ENCODE measurements around the gene SCYL1. TPM values are rescaled to one million over a fixed set of nuclear protein-coding genes. Genes with fewer than 3 reads are reported as not detected.

The SCYL1 gene
- total RNA-seq, 1 donor from 2014 or later: 16.9 TPM

DNA sequence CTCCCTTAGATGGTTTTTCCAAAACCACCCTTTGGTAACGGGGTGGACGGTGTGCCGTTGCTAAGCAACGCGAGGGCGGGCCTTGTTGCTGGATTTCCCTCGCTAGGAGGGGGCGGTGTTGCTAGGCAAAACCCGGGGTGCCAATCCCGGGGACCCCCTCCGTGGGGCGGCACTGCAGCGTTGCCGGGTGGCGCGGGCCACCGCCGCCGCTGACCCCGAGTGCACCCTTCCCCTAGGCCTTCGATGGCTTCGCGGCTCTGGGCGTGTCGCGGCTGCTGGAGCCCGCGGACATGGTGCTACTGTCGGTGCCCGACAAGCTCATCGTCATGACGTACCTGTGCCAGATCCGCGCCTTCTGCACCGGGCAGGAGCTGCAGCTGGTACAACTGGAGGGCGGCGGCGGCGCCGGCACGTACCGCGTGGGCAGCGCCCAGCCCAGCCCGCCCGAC lies 59.9 kb downstream of the SCYL1 start:
- no peak overlapping the region for H3K27ac Mint-ChIP-seq
- H3K4me3 Mint-ChIP-seq: no peak overlapping the region
- peaks cover 33% of the 10 kb centered on the region for H3K4me1 Mint-ChIP-seq
- H3K36me3 Mint-ChIP-seq: no peaks in the 10 kb centered on the region
- no peaks in the 10 kb centered on the region for H3K9me3 Mint-ChIP-seq
- Histone ChIP-seq H2AFZ (replicated peaks) (no peak overlapping the region), H3K79me2 (ENCODE audit: low read depth) (no peaks in the 10 kb centered on the region), H3K9ac (no peak overlapping the region), H4K20me1 (ENCODE audit: low read depth) (no peaks in the 10 kb centered on the region), H3K4me1 (no peaks in the 10 kb centered on the region), H3K36me3 (no peaks in the 10 kb centered on the region), H3F3A (ENCODE audit: low read depth) (peaks cover 14% of the 10 kb centered on the region), H3K27ac (no peak overlapping the region), H3K9me3 (ENCODE audit: low read depth) (no peaks in the 10 kb centered on the region), H3K4me3 (peak overlapping the region; percentile 34), H3K4me2 (peak overlapping the region; percentile 68), H3K27me3 (peaks cover 60% of the 10 kb centered on the region)
- TF ChIP-seq EZH2phosphoT487 (IDR thresholded peaks at IDR 0.05): no peak
- TF ChIP-seq, protein P1, sequence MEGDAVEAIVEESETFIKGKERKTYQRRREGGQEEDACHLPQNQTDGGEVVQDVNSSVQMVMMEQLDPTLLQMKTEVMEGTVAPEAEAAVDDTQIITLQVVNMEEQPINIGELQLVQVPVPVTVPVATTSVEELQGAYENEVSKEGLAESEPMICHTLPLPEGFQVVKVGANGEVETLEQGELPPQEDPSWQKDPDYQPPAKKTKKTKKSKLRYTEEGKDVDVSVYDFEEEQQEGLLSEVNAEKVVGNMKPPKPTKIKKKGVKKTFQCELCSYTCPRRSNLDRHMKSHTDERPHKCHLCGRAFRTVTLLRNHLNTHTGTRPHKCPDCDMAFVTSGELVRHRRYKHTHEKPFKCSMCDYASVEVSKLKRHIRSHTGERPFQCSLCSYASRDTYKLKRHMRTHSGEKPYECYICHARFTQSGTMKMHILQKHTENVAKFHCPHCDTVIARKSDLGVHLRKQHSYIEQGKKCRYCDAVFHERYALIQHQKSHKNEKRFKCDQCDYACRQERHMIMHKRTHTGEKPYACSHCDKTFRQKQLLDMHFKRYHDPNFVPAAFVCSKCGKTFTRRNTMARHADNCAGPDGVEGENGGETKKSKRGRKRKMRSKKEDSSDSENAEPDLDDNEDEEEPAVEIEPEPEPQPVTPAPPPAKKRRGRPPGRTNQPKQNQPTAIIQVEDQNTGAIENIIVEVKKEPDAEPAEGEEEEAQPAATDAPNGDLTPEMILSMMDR (IDR thresholded peaks at IDR 0.05): no peak
- TF ChIP-seq EZH2 (IDR thresholded peaks at IDR 0.05): peak; percentile 55
- peaks cover 21% of the 10 kb centered on the region for H3K27me3 Mint-ChIP-seq (ENCODE audit: insufficient read depth, low read depth)
- peak; percentile 61 for DNase-seq (ENCODE audit: low spot score)

DNA sequence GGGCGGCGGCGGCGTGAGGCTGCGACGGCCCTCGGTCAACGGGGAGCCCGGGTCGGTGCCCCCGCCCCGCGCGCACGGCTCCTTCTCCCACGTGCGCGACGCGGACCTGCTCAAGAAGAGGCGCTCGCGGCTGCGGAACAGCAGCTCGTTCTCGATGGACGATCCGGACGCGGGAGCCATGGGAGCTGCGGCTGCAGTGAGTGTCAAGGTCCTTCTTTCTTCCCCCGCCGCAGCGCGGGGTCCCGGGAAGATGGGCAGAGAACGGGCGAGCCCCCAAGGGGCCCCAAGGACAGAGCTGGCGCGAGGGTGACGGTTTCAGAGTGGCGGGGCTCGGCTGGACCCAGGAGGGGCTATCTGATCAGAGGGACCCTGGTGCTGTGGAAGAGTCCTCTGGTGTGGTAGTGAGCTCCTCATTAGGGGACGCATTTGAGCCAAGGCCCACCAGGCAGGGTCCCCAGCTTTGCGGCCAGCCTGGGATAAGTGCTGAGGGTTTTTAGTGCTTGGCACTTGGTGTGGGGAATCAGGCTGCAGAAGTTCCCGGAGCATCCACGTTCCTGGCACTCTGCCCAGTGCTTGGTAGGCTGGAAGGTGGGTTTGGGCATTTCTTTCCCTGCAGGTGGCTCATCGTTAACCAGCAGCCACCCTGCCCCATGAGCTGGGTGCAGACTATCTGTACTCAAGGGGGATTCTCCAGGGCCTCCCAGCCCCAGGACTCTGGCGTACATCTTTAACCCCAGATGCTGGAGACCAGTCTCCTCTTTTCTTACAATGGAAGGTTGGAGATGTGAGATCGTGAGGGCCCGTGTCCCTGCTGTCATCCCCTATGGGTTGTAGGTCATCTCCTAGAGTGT lies 60.7 kb downstream of the SCYL1 start:
- no peak overlapping the region for H3K27ac ChIP-seq
- H3K27me3 Mint-ChIP-seq (ENCODE audit: insufficient read depth, low read depth): peaks cover 20% of the 10 kb centered on the region

DNA sequence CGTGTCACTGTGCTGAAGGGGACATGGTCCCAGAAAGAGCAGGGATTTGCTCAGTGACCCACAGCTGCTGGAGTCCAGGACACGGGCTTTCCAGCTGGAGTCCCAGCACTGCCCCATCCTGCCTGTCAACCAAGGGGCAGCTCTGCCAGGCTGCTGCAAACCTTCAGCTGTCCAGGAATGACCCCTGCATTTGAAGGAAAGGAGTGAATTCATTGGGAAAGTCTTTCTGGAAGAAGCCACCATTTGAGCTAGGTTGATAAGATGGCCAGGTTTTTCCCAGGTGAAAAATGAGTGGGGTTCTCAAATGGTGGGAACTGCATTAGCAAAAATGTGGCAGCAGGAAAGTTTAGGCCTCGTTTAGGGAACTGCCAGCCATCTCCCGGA lies 61.4 kb downstream of the SCYL1 start:
- Mint-ChIP-seq H3K36me3 (peaks cover 2% of the 10 kb centered on the region), H3K4me3 (peak overlapping the region; percentile 35), H3K4me1 (peaks cover 37% of the 10 kb centered on the region), H3K27ac (peak overlapping the region; percentile 46), H3K9me3 (no peaks in the 10 kb centered on the region), H3K27me3 (ENCODE audit: insufficient read depth, low read depth) (peaks cover 19% of the 10 kb centered on the region)
- H3K27ac ChIP-seq: no peak overlapping the region
- H2AFZ ChIP-seq (replicated peaks): no peak overlapping the region
- H3K4me1 ChIP-seq: peaks cover 3% of the 10 kb centered on the region
- H3K4me2 ChIP-seq: peak overlapping the region; percentile 27
- H3K9me3 ChIP-seq (ENCODE audit: low read depth): no peaks in the 10 kb centered on the region
- DNase-seq (ENCODE audit: low spot score): no peak
- H3K27me3 ChIP-seq: peaks cover 75% of the 10 kb centered on the region
- no peaks in the 10 kb centered on the region for H4K20me1 ChIP-seq (ENCODE audit: low read depth)
- no peak overlapping the region for H3K4me3 ChIP-seq
- peaks cover 27% of the 10 kb centered on the region for H3F3A ChIP-seq (ENCODE audit: low read depth)
- no peaks in the 10 kb centered on the region for H3K79me2 ChIP-seq (ENCODE audit: low read depth)
- H3K36me3 ChIP-seq: no peaks in the 10 kb centered on the region
- TF ChIP-seq EZH2 (IDR thresholded peaks at IDR 0.05): no peak
- no peak for TF ChIP-seq EZH2phosphoT487 (IDR thresholded peaks at IDR 0.05)
- TF ChIP-seq, protein P1 (IDR thresholded peaks at IDR 0.05): no peak
- no peak overlapping the region for H3K9ac ChIP-seq

More for the DNA sequence above, 60.7 kb downstream of the SCYL1 start:
- no peak overlapping the region for H3K4me3 ChIP-seq
- H3K36me3 Mint-ChIP-seq: peaks cover 2% of the 10 kb centered on the region
- no peaks in the 10 kb centered on the region for H3K9me3 ChIP-seq (ENCODE audit: low read depth)
- H3K27me3 ChIP-seq: peaks cover 69% of the 10 kb centered on the region
- H2AFZ ChIP-seq (replicated peaks): no peak overlapping the region
- DNase-seq (ENCODE audit: low spot score): no peak
- peak; percentile 27 for TF ChIP-seq EZH2phosphoT487 (IDR thresholded peaks at IDR 0.05)
- TF ChIP-seq, protein P1 (IDR thresholded peaks at IDR 0.05): no peak
- TF ChIP-seq EZH2 (IDR thresholded peaks at IDR 0.05): peak; percentile 27
- no peaks in the 10 kb centered on the region for H3K9me3 Mint-ChIP-seq
- H3F3A ChIP-seq (ENCODE audit: low read depth): peaks cover 22% of the 10 kb centered on the region
- no peaks in the 10 kb centered on the region for H3K79me2 ChIP-seq (ENCODE audit: low read depth)
- H3K4me2 ChIP-seq: no peak overlapping the region
- peak overlapping the region; percentile 46 for H3K27ac Mint-ChIP-seq
- no peaks in the 10 kb centered on the region for H3K36me3 ChIP-seq
- no peaks in the 10 kb centered on the region for H3K4me1 ChIP-seq
- no peak overlapping the region for H3K9ac ChIP-seq
- H3K4me1 Mint-ChIP-seq: peaks cover 36% of the 10 kb centered on the region
- H3K4me3 Mint-ChIP-seq: peak overlapping the region; percentile 35
- H4K20me1 ChIP-seq (ENCODE audit: low read depth): no peaks in the 10 kb centered on the region

Data from neural progenitor cell (in vitro differentiated cells).